Measurements from ENCODE around the gene VTI1A. TPM values are rescaled to one million over a fixed set of nuclear protein-coding genes. Genes with fewer than 3 reads are reported as not detected.

VTI1A gene
- total and polyA plus RNA-seq, 2 of the 8 experiments (the other 6 are each of a cell fraction or from before 2014, with no cell fraction given) = 6.0 to 20.0 TPM

GRCh38 chr10:112585960-112586359 is 138.9 kb downstream of the VTI1A start:
- H2BK15ac ChIP-seq (ENCODE audit: low read length) = no peak overlapping the region
- H3K4me3 ChIP-seq (ENCODE audit: extremely low read depth in 1 of 4, insufficient read depth in 2 of 4, low read depth in 3 of 4, low read length in 4 of 4) = no peak overlapping the region
- no peaks in the 10 kb centered on the region for H3K23me2 ChIP-seq (ENCODE audit: low read depth, low read length)
- no peak overlapping the region for H3K27ac ChIP-seq (ENCODE audit: low read depth, low read length)
- H2AFZ ChIP-seq (ENCODE audit: low read length) = no peak overlapping the region
- H3K79me2 ChIP-seq (ENCODE audit: control insufficient read depth in 1 of 2, insufficient read depth in 2 of 2, low read length in 2 of 2) = no peaks in the 10 kb centered on the region
- POLR2A ChIA-PET (ENCODE audit: partially characterized antibody) = no interaction called here
- H3K18ac ChIP-seq (ENCODE audit: extremely low read depth, low read length) = no peak overlapping the region
- no peaks in the 10 kb centered on the region for H3K27me3 ChIP-seq (replicated peaks in 1 of 4; ENCODE audit: control insufficient read depth in 3 of 4, extremely low read depth in 1 of 4, insufficient read depth in 3 of 4, low read length in 3 of 4)
- DNase-seq (ENCODE audit: low read depth in 1 of 2, low spot score in 2 of 2) (no peak), FAIRE-seq (no peak)
- no peaks in the 10 kb centered on the region for H3K36me3 ChIP-seq (ENCODE audit: control insufficient read depth in 2 of 4, insufficient read depth in 4 of 4, low read length in 3 of 4)
- CTCF ChIA-PET (ENCODE audit: partially characterized antibody) = interaction anchor here (0.7 to 1.3 kb wide), 2 partner anchors 11 to 114 kb away, joined by 3 to 4 read pairs; no protein-coding TSS in a partner anchor
- no peak overlapping the region for H4K91ac ChIP-seq (replicated peaks; ENCODE audit: insufficient read length, low read length)
- no peak overlapping the region for H3K4ac ChIP-seq (replicated peaks; ENCODE audit: insufficient read length, low read depth, low read length)
- H3K4me2 ChIP-seq (ENCODE audit: insufficient read depth in 1 of 2, low read depth in 2 of 2, low read length in 2 of 2) = no peak overlapping the region
- H3K9me3 ChIP-seq (ENCODE audit: insufficient read depth in 2 of 2, low read depth in 1 of 2, low read length in 1 of 2) = no peaks in the 10 kb centered on the region
- no peak overlapping the region for H2BK12ac ChIP-seq (ENCODE audit: low read depth, low read length)
- H3K4me1 ChIP-seq (replicated peaks in 1 of 4; ENCODE audit: control insufficient read depth in 3 of 4, insufficient read depth in 4 of 4, low read length in 3 of 4) = peaks cover 0 to 7% (median 2%) of the 10 kb centered on the region in 4 experiments; a peak in 3 of 7 replicates
- no peak overlapping the region for H3K23ac ChIP-seq (ENCODE audit: insufficient read length)
- H4K20me1 ChIP-seq (replicated peaks in 1 of 2; ENCODE audit: control insufficient read depth in 1 of 2, insufficient read depth in 2 of 2, low read length in 2 of 2) = no peaks in the 10 kb centered on the region
- H3K14ac ChIP-seq (ENCODE audit: insufficient read length) = no peak overlapping the region
- no peak overlapping the region for H2BK5ac ChIP-seq (ENCODE audit: low read depth, low read length)
- 87% methylated on average over 5 of the region's 5 CpGs; no CpG with 5 or more reads in 1 of the 2 experiments for WGBS, 2 experiments (ENCODE audit: extremely low coverage in 1 of 2, insufficient coverage in 1 of 2, insufficient read length in 1 of 2, insufficient replicate concordance in 2 of 2, low coverage in 1 of 2, low lambda C conversion rate in 2 of 2, missing lambda C conversion rate in 1 of 2)
- no peaks in the 10 kb centered on the region for H3K79me1 ChIP-seq (ENCODE audit: low read depth, low read length)
- no peak overlapping the region for H2BK120ac ChIP-seq (replicated peaks; ENCODE audit: low read depth, low read length)
- H3K56ac ChIP-seq (replicated peaks; ENCODE audit: insufficient read length, low read depth, low read length) = no peak overlapping the region
- H2BK20ac ChIP-seq (ENCODE audit: low read length) = no peak overlapping the region
- no peak overlapping the region for H4K8ac ChIP-seq (ENCODE audit: extremely low read depth, insufficient read depth, low read length)
- TF ChIP-seq SRF (IDR thresholded peaks at IDR 0.05; ENCODE audit: low read depth, low read length) = no peak
- no peak for TF ChIP-seq SUZ12 (IDR thresholded peaks at IDR 0.05; ENCODE audit: low read length)
- TF ChIP-seq E2F6 (IDR thresholded peaks at IDR 0.05) = no peak
- TF ChIP-seq SP2 (IDR thresholded peaks at IDR 0.05; ENCODE audit: low read length) = no peak
- TF ChIP-seq ZNF274 (IDR thresholded peaks at IDR 0.05; ENCODE audit: borderline replicate concordance, extremely low read depth, low read length) = no peak
- no peak for TF ChIP-seq POU5F1 (IDR thresholded peaks at IDR 0.05; ENCODE audit: low read depth, low read length)
- no peak for TF ChIP-seq SP4 (IDR thresholded peaks at IDR 0.05; ENCODE audit: low read length)
- no peak for TF ChIP-seq EZH2 (IDR thresholded peaks at IDR 0.05; ENCODE audit: low read depth, low read length, severe bottlenecking)
- no peak for TF ChIP-seq PHF8 (conservative IDR thresholded peaks at IDR 0.05; ENCODE audit: low read depth, low read length)
- no peak for TF ChIP-seq SIX5 (IDR thresholded peaks at IDR 0.05; ENCODE audit: low read depth, low read length)
- no peak for TF ChIP-seq BACH1 (IDR thresholded peaks at IDR 0.05; ENCODE audit: low read length)
- TF ChIP-seq CTBP2 (IDR thresholded peaks at IDR 0.05; ENCODE audit: borderline replicate concordance, insufficient read depth, insufficient read length, low read length) = no peak
- TF ChIP-seq ASH2L (IDR thresholded peaks at IDR 0.05; ENCODE audit: low read length) = no peak
- TF ChIP-seq CBX8 (IDR thresholded peaks at IDR 0.05; ENCODE audit: borderline replicate concordance, low read depth, low read length) = no peak
- no peak for TF ChIP-seq SIN3A (conservative IDR thresholded peaks at IDR 0.05 in 1 of 2, IDR thresholded peaks at IDR 0.05 in 1 of 2; ENCODE audit: low read depth in 1 of 2, low read length in 2 of 2)
- no peak overlapping the region for H2AK5ac ChIP-seq (ENCODE audit: low read depth, low read length)
- H4K5ac ChIP-seq (ENCODE audit: insufficient read length, low read depth, low read length) = no peak overlapping the region
- no peak overlapping the region for H3K9ac ChIP-seq (replicated peaks in 1 of 4; ENCODE audit: extremely low read depth in 1 of 4, low read depth in 3 of 4, low read length in 3 of 4)
